CD4-positive, alpha-beta T cell treated with Interleukin-6 at 100 ng/mL for 8 hours (primary cell): ENCODE measurements around the gene OR1N2.
"Not testable (repeated sequence)": the region's sequence is repeated elsewhere in the genome, so short reads cannot be mapped to it uniquely, and the experiment has no call there.

Experiments used
- DNase-seq: peaks from one replicate; pipeline ENCODE4 v3.0.0-alpha.2; 2020; ENCODE audit warnings: mixed read lengths, low spot score

Gene OR1N2, protein sequence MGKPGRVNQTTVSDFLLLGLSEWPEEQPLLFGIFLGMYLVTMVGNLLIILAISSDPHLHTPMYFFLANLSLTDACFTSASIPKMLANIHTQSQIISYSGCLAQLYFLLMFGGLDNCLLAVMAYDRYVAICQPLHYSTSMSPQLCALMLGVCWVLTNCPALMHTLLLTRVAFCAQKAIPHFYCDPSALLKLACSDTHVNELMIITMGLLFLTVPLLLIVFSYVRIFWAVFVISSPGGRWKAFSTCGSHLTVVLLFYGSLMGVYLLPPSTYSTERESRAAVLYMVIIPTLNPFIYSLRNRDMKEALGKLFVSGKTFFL

DNA sequence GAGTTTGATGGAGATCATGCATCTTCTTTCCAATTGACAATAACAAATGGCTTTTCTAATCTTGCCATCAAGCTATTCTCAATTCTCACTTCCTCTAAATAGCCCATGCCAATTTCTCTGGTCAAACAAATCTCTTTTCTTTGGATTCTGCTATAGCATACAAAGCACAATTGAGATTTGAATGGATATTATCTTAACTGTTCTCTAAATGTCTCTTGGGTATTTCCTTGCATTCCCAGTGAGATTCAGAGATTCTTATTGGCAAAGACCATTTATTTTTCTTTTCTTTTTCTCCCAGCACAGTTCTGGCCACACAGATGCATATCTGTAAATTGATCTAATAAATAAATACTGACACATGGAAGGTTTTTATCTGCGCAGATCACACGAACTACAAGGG, at the start of gene OR1N2:
Gene OR1N2, plus strand, starts transcription at position 301 of the 400 bp plus-strand sequence. CDS start 100 bp downstream, outside the sequence.
- no peak for DNase-seq

DNA sequence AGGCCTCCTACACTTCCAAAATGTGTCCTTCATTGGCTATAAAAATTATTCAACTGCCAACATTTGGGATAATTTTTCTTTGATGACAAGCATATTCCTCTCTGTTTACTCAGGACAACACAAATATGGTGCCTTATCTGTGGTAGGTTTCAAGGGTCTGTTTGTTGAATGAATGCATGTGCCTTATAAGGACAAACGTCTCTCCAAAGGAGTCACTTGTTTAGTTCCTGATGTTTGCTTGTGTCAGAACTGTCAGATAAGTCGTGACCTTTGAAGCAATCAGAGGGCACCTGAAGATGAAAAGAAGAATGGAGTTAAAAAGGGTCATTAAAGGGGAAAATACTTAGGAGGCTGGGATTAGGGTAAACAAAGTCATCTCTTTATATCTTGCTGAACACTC, 45.9 kb upstream of the OR1N2 start:
- DNase-seq: no peak

DNA sequence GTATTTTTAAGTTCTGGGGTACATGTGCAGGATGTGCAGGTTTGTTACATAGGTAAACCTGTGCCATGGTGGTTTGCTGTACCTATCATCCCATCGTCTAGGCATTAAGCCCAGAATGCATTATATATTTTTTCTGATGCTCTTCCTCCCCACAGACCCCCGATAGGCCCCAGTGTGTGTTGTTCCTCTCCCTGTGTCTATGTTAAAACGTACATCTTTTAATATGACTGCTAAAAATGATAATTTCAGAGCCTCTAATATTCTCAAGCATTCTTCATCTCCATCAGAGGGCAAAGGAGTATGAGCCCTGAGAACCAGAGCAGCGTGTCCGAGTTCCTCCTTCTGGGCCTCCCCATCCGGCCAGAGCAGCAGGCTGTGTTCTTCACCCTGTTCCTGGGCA, 42.4 kb upstream of the OR1N2 start, which contains the start of gene OR1J2:
Gene OR1J2, plus strand, starts transcription at position 301 of the 400 bp plus-strand sequence. Its CDS starts 0 bp downstream, at position 301.
- DNase-seq: no peak

DNA sequence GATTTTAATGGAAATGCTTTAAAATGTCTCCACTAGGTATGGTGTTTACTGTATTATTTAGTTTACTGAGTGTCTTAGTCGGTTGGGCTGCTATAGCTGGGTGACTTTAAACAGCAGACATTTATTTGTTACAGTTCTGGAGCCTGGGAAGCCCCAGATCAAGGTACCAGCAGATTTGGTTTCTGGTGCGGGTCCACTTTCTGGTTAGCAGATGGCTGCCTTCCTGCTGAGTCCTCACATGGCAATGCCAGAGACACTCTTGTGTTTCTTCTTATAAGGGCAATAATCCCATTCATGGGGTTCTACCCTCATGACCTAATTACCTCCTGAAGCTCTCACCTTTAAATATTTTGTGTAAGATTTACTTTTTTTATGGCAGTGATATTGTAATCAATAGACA, 34.7 kb upstream of the OR1N2 start:
- no peak for DNase-seq

DNA sequence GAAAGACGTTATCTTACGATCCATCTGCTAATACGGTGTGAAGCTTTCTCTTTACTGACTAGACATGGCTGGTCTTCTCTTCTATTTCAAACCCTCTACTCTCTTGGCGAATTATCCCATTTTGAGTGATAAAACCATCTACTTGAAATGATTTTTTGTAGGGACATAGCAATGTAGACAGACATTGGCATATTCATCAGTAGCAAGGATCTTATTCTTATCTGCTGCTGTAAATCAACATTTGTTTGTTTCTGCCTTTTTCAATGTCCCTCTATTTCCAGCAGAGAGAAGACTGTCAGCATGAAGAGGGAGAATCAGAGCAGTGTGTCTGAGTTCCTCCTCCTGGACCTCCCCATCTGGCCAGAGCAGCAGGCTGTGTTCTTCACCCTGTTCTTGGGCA, 34.1 kb upstream of the OR1N2 start, which contains the start of gene OR1J4:
Gene OR1J4, plus strand, starts transcription at position 301 of the 400 bp plus-strand sequence. Its CDS starts 0 bp downstream, at position 301.
- DNase-seq: no peak

DNA sequence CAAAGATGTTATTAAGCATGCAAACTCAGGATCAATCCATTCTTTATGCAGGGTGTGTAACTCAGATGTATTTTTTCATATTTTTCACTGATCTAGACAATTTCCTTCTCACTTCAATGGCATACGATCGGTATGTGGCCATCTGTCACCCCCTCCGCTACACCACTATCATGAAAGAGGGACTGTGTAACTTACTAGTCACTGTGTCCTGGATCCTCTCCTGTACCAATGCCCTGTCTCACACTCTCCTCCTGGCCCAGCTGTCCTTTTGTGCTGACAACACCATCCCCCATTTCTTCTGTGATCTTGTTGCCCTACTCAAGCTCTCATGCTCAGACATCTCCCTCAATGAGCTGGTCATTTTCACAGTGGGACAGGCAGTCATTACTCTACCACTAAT, 33.5 kb upstream of the OR1N2 start:
- no peak for DNase-seq

DNA sequence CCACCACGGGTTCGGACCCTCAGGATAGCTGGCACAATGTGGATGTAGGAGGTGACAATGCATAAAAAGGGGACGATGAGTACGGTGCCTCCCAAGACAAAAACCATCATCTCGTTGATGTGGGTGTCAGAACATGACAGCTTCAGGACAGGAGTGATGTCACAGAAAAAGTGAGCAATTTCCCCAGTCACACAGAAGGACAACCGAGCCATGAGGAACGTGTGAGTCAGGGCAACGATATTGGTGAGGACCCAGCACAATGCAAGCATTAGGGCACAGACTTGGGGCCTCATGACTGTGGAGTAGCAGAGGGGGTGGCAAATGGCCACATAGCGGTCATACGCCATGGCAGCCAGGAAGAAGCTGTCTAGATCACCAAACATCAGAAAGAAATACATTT, 26.3 kb upstream of the OR1N2 start:
- DNase-seq: no peak

DNA sequence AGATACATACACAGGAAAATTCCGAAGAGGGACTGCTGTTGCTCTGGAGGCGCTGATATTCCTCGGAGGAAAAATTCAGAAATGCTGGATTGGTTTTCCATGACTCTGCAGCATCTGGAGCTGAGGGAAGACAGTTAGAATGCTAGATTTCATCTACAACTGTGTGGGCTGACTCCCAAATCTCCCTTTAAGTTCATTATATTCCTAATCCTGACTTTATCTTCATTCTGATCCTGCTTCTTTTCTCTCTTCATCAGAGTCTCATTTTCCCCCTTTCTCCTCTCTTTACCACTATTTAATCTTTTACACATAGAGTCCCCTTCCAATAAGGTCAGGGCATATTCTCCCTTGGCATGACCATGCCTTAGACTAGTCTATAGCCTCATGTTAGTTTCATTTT, 25.7 kb upstream of the OR1N2 start, which contains the start of gene OR1N1:
Gene OR1N1, minus strand, starts transcription at position 101 of the 400 bp plus-strand sequence. Its CDS starts 0 bp downstream, at position 101.
- DNase-seq: no peak

DNA sequence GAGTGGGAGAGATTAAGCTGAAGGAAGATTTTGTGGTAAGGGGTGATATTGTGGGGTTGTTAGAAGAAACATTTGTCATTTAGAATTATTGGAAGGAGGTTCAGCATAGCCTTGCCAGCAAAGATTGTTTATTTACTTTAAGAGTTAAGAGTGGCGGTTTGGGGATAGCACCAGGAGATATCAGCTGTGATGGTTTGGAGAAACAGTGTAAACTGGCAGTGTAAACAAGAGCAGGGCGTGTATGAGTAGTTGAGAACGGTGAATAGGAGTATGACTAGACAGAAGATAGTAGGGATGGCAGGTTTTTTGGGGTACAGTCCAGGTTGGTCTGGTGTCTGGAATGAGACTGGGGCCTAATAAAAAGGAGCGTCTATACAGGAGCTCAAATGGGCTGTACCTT, 21.8 kb upstream of the OR1N2 start:
- not testable (repeated sequence) for DNase-seq

DNA sequence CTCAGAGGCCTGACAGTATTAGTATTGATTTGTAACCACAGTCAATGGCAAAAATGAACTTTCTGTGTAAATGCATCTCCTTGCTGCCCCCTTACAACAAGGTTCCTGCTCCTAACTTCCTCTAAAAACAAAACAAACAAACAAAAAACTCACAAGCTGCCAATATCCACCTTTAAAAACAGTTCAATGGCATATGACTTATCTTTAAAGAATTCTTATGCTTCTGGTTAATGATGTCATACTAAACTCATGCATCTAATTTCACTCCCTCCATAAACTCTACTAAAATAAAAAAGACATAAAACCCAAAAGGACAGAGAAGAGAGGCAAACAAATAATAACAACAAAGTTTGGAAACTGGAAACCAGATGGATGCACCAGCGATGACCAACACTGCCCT, 16.8 kb upstream of the OR1N2 start:
- DNase-seq: no peak

DNA sequence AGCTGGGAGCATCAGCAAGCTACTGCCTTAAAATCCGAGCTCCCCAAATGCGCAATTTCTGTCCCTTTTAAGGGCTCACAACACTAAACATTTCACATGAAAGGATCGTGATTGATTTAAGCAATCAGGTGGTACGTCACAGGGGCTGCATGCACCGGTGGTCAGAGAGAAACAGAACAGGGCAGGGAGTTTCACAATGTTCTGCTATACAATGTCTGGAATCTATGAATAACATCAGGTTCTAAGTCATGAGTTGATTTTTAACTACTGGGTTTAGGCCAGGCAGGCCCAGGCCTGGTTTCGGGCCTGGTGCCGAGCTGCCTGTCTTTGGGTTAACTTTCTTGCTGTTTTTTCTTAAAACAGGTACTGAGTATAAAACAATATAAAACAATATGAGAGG, 15.8 kb upstream of the OR1N2 start:
- not testable (repeated sequence) for DNase-seq

DNA sequence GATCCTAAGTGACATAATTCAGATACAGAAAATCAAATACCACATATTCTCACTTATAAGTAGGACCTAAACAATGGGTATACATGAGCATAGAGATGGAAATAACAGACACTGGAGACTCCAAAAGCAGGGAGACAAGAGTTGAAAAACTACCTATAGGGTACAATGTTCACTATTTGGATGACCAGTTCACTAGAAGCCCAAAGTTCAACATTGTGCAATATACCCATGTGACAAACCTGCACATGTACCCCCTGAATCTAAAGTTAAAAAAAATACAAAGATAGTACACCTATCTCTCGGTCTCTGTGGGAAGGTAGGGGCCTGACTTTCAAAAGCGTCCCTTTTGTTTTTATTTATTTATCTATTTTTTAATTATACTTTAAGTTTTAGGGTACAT, 14.2 kb upstream of the OR1N2 start:
- no peak for DNase-seq

DNA sequence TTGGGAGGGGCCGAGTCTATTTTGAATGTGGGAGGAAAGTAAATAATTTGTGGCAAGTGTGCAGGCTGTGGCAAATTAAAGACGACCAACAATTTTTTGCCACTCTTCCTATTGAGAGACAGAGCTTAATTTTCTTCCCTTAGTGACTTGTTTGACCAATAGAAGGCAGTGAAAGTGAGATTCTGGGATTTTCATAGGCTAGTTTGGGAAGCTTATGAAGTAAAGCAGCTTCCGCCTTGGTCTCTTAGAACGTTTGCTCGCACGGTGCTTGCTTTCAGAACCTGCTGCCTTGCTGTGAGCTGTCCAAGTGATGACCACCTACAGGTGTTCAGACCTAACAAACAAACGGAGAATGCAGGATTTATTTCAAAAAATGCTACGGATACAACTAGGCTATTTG, 6.7 kb upstream of the OR1N2 start:
- no peak for DNase-seq

DNA sequence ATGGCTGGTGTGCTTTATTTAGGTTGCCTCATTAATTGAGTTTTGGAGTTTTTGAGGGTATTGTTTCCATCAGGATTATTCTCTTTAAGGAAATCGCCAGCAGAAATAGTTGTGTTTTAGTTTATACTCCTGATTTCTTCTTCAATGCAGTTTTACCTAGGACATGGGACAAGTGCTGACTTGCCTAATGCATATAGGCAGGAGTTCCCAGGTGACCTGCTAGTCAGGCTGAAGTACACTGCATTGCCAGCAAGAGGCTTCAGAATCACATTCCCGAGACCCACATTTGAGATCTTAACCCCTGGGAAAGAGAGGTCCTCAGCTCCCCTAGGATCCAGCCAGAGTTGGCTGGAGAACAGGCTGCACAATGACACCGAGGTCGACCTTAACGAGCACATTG, 1.5 kb upstream of the OR1N2 start:
- no peak for DNase-seq

DNA sequence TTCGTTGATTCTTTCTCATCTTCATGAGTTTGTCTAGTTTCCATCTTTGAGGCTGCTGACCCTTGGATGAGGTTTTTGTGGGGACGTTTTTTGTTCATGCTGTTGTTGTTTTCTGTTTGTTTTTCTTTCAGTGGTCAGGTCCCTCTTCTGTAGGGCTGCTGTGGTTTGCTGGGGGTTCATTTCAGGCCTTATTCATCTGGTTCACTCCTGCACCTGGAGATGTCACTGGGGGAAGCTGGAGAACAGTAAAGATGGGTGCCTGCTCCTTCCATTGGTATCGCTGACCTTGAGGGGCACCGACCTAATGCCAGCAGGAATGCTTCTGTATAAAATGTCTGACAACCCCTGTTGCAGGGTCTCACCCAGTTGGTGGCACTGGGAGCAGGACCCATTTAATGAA, 8.5 kb downstream of the OR1N2 start:
- DNase-seq: no peak

DNA sequence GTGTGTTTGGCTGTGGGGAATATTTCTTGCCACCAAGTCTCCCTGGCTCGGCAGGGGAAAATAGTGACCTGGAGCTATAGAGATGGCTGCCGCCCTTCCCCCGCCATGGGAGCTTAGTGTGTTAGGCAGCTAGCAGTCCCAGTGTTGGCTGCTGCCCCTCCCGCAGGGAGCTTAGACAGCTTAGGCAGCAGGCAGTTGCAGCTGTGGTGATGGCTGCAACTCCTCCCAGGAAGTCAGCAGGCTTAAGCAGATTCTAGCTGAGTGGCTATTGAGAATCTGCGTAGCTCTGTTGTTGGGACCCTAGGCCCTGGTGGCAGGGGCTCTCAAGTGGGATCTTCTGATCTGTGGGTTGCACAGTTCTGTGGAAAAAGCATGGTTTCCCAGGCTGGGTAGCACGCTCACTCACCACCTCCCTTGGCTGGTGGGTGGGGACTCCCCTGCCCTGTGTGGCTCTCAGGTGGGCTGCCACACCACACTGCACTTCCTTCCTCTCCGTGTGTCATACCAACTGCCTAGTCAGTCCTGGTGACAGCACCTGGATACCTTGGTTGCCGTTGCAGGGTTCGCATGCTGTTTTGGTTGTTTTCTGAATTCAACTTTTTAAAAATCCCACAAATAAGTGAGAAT, 9.3 kb downstream of the OR1N2 start:
- no peak for DNase-seq

DNA sequence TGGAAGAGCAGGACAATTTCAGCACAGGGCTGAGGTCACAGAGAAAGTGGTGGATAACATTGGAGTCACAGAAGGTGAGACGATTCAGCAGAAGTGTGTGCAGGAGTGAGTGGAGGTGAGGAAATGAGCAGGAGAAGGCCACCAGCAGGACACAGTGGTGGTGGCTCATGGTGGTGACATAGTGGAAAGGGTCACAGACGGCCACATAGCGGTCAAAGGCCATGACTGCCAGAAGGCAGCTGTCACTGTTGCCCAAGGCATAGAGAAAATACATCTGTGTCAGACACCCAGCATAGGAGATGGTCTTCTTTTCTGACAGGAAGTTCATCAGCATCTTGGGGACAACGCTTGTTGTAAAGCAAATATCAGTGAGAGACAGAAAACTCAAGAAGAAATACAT, 15.0 kb downstream of the OR1N2 start:
- DNase-seq: no peak

DNA sequence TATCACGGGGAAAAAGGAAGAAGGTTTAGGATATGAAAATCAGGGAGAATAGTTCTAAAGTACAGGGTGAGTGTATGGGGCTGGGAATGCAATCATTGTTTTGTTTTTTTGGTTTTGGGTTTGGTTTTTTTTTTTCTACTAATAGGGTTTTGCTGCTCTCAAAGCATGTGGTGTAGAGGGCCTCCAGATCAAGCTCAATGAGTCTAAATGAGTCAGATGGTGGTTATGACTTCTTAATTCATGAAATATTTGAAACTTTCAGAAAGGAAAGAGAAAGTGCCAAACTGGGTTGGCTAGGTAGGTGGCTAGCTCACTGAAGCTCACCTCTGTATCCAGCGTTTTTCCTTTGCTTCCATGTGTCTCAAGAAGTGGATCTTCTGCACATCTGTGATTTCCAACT, 19.5 kb downstream of the OR1N2 start:
- no peak for DNase-seq

DNA sequence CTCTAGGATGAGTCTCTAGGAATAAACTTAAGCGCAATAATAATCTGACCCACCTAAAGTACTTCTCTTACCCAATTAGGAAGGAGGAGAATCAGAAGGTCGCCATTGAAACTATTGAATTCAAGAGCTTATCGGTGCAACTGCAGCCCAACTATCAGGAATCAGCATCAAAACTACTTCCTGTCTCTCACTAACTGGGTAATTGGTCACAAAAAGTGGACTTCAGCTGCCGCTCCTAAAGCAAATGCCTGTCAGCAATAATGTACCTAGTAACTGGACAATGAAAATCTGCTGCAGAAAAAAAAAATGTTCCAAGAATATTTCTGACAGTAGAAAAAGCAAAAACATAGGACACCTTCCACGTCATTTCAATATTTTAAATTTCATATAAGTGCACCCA, 27.0 kb downstream of the OR1N2 start:
- no peak for DNase-seq

DNA sequence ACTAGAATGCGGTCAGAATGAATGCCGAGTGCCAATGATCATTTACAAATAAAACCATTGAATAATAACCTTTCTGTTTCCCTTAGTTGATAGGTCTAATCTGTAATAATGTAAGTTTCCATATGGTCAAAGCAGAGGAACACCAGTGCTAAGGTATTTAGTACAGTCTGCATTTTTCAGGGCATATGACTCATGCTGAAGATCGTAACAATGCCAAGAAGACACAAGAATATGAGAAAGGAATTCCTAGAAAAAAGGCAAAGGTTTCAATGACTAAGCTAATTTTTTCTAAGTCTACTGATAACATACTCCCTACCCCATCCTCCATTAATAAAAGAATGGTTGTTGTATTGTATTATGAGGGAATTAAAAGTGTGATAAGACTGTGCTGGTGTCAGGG, 27.4 kb downstream of the OR1N2 start:
- DNase-seq: no peak

DNA sequence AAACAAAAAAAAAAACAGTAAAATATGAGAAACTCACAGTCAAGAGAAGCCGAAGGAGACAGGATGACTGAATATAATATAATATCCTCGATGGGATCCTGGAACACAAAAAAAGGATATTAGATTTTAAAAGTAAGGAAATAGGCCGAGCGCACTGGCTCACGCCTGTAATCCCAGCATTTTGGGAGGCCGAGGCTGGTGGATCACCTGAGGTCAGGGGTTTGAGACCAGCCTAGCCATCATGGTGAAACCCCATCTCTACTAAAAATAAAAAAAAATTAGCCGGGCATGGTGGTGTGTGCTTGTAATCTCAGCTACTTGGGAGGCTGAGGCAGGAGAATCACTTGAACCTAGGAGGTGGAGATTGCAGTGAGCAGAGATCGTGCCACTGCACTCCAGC, 30.4 kb downstream of the OR1N2 start, which contains the start of gene OR1L8:
Gene OR1L8, minus strand, starts transcription at position 101 of the 400 bp plus-strand sequence. CDS start 14,907 bp downstream, outside the sequence.
- not testable (repeated sequence) for DNase-seq
